ENCODE results near the gene TNRC6A. TPM values are rescaled to one million over a fixed set of nuclear protein-coding genes. Genes with fewer than 3 reads are reported as not detected.

Gene TNRC6A
- total and polyA plus RNA-seq, 10 of the 15 experiments (the other 5 are each of a cell fraction or from before 2014, with no cell fraction given) = 4.6 to 41.3 (median 29.7) TPM

- no peak overlapping the region for H3K9ac ChIP-seq (ENCODE audit: control insufficient read depth, insufficient read depth, low read length)
- DNase-seq (ENCODE audit: low read depth, low spot score) (no peak), FAIRE-seq (no peak), ATAC-seq (no peak)
- H3K36me3 ChIP-seq (ENCODE audit: control insufficient read depth in 2 of 2, insufficient read depth in 2 of 2, low read length in 1 of 2) = no peaks in the 10 kb centered on the region
- H3K9me3 ChIP-seq (replicated peaks; ENCODE audit: control insufficient read depth, insufficient read depth, low read length) = no peaks in the 10 kb centered on the region
- WGBS (ENCODE audit: insufficient coverage, insufficient replicate concordance, low lambda C conversion rate, missing lambda C conversion rate) = 2% methylated on average over 2 of the region's 2 CpGs
- H2AFZ ChIP-seq (ENCODE audit: control insufficient read depth, low read depth, low read length) = no peak overlapping the region
- H3K4me1 ChIP-seq (ENCODE audit: control insufficient read depth, insufficient read depth, low read length) = no peaks in the 10 kb centered on the region
- SMC1A ChIA-PET (ENCODE audit: uncharacterized antibody, unreplicated experiment) = interaction anchor here (1.1 to 1.9 kb wide), 4 partner anchors 15 to 172 kb away, joined by 3 to 4 read pairs (median 4); no protein-coding TSS in a partner anchor
- RAD21 ChIA-PET (ENCODE audit: unreplicated experiment) = interaction anchor here (0.6 kb wide), 1 partner anchor 46 kb away, joined by 3 read pairs; no protein-coding TSS in a partner anchor
- in situ Hi-C loops (cut with MboI) = no loop called here
- no peaks in the 10 kb centered on the region for H4K20me1 ChIP-seq (ENCODE audit: control insufficient read depth, insufficient read depth)
- no peak overlapping the region for H3K27ac ChIP-seq (ENCODE audit: control insufficient read depth, insufficient read depth)
- CTCF ChIA-PET = interaction anchor here (0.6 to 2.3 kb wide), 3 partner anchors 79 to 171 kb away, joined by 3 to 5 read pairs (median 3); no protein-coding TSS in a partner anchor
- no peaks in the 10 kb centered on the region for H3K79me2 ChIP-seq (ENCODE audit: control insufficient read depth, insufficient read depth, low read length)
- no peaks in the 10 kb centered on the region for H3K27me3 ChIP-seq (replicated peaks in 1 of 2; ENCODE audit: control insufficient read depth in 2 of 2, insufficient read depth in 2 of 2, low read length in 1 of 2)
- H3K4me2 ChIP-seq (ENCODE audit: control insufficient read depth, insufficient read depth) = no peak overlapping the region
- POLR2A ChIA-PET = no interaction called here
- H3K4me3 ChIP-seq = no peak overlapping the region
- no TSS peak for BruUV-seq (replicated peaks)
- no peak for TF ChIP-seq HDAC6 (IDR thresholded peaks at IDR 0.05; ENCODE audit: unreplicated experiment)
- TF ChIP-seq, protein P1, sequence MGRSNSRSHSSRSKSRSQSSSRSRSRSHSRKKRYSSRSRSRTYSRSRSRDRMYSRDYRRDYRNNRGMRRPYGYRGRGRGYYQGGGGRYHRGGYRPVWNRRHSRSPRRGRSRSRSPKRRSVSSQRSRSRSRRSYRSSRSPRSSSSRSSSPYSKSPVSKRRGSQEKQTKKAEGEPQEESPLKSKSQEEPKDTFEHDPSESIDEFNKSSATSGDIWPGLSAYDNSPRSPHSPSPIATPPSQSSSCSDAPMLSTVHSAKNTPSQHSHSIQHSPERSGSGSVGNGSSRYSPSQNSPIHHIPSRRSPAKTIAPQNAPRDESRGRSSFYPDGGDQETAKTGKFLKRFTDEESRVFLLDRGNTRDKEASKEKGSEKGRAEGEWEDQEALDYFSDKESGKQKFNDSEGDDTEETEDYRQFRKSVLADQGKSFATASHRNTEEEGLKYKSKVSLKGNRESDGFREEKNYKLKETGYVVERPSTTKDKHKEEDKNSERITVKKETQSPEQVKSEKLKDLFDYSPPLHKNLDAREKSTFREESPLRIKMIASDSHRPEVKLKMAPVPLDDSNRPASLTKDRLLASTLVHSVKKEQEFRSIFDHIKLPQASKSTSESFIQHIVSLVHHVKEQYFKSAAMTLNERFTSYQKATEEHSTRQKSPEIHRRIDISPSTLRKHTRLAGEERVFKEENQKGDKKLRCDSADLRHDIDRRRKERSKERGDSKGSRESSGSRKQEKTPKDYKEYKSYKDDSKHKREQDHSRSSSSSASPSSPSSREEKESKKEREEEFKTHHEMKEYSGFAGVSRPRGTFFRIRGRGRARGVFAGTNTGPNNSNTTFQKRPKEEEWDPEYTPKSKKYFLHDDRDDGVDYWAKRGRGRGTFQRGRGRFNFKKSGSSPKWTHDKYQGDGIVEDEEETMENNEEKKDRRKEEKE (IDR thresholded peaks at IDR 0.05) = no peak
- intact Hi-C loops (cut with micrococcal nuclease; ENCODE audit: unreplicated experiment) = loop anchor here (2.0 to 10.0 kb wide), 2 partner anchors 104 to 172 kb away; no protein-coding TSS in a partner anchor
Observed at GRCh38 chr16:24688359-24688758, 41.1 kb upstream of the TNRC6A start.

DNA sequence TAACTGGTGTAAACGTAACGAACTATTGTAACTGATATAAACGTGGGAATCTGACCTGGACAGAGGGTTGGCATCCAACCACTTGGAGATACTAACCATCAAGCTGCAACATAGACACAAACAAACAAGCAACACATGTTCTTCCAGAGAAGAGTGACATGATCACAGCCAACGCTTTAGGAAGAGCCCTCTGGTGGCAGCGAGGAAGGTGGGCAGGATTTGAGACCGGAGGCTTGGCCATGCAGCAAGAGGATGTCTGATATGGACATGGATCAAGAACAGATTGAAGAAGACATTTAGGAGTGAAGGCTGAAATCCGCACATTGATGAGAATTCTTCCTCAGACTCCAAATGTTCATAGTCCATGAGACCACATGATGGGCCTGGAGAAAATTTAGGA, 40.3 kb upstream of the TNRC6A start:
- Histone ChIP-seq H3K27me3 (replicated peaks in 1 of 2; ENCODE audit: control insufficient read depth in 2 of 2, insufficient read depth in 2 of 2, low read length in 1 of 2) (no peaks in the 10 kb centered on the region), H3K79me2 (ENCODE audit: control insufficient read depth, insufficient read depth, low read length) (no peaks in the 10 kb centered on the region), H3K4me3 (no peak overlapping the region), H3K36me3 (ENCODE audit: control insufficient read depth in 2 of 2, insufficient read depth in 2 of 2, low read length in 1 of 2) (no peaks in the 10 kb centered on the region), H3K4me2 (ENCODE audit: control insufficient read depth, insufficient read depth) (no peak overlapping the region), H3K9ac (ENCODE audit: control insufficient read depth, insufficient read depth, low read length) (no peak overlapping the region), H2AFZ (ENCODE audit: control insufficient read depth, low read depth, low read length) (no peak overlapping the region), H3K27ac (ENCODE audit: control insufficient read depth, insufficient read depth) (no peak overlapping the region), H3K9me3 (replicated peaks; ENCODE audit: control insufficient read depth, insufficient read depth, low read length) (no peaks in the 10 kb centered on the region), H4K20me1 (ENCODE audit: control insufficient read depth, insufficient read depth) (no peaks in the 10 kb centered on the region), H3K4me1 (ENCODE audit: control insufficient read depth, insufficient read depth, low read length) (no peaks in the 10 kb centered on the region)
- RAD21 ChIA-PET (ENCODE audit: unreplicated experiment) = no interaction called here
- WGBS (ENCODE audit: insufficient coverage, insufficient replicate concordance, low lambda C conversion rate, missing lambda C conversion rate) = 36% methylated on average over 7 of the region's 7 CpGs
- CTCF ChIA-PET = interaction anchor here (1.0 kb wide), 1 partner anchor 79 kb away, joined by 3 read pairs; no protein-coding TSS in a partner anchor
- intact Hi-C loops (cut with micrococcal nuclease; ENCODE audit: unreplicated experiment) = loop anchor here (2.0 to 10.0 kb wide), 2 partner anchors 104 to 172 kb away; no protein-coding TSS in a partner anchor
- in situ Hi-C loops (cut with MboI) = no loop called here
- BruUV-seq (replicated peaks) = no TSS peak
- DNase-seq (ENCODE audit: low read depth, low spot score) (no peak), FAIRE-seq (peak; percentile 49), ATAC-seq (peak; percentile 66)
- TF ChIP-seq TCF12 (IDR thresholded peaks at IDR 0.05; ENCODE audit: low read depth, low read length) = no peak
- peak; percentile 64 for TF ChIP-seq RAD21 (IDR thresholded peaks at IDR 0.05; ENCODE audit: insufficient read depth, low read depth, low read length)
- TF ChIP-seq, protein P2, sequence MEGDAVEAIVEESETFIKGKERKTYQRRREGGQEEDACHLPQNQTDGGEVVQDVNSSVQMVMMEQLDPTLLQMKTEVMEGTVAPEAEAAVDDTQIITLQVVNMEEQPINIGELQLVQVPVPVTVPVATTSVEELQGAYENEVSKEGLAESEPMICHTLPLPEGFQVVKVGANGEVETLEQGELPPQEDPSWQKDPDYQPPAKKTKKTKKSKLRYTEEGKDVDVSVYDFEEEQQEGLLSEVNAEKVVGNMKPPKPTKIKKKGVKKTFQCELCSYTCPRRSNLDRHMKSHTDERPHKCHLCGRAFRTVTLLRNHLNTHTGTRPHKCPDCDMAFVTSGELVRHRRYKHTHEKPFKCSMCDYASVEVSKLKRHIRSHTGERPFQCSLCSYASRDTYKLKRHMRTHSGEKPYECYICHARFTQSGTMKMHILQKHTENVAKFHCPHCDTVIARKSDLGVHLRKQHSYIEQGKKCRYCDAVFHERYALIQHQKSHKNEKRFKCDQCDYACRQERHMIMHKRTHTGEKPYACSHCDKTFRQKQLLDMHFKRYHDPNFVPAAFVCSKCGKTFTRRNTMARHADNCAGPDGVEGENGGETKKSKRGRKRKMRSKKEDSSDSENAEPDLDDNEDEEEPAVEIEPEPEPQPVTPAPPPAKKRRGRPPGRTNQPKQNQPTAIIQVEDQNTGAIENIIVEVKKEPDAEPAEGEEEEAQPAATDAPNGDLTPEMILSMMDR (IDR thresholded peaks at IDR 0.05 in 2 of 3, conservative IDR thresholded peaks at IDR 0.05 in 1 of 3; ENCODE audit: control insufficient read depth in 2 of 3, extremely low read depth in 1 of 3, insufficient read depth in 1 of 3, low read depth in 3 of 3, low read length in 3 of 3) = peak; percentile 42 to 64 (median 57); a peak in 5 of 6 replicates
- no peak for TF ChIP-seq POLR2AphosphoS2 (IDR thresholded peaks at IDR 0.05; ENCODE audit: low read depth, low read length)
- TF ChIP-seq SMC3 (IDR thresholded peaks at IDR 0.05; ENCODE audit: borderline replicate concordance, low read length) = peak; percentile 60; the same call in 1 of the 2 replicates
- TF ChIP-seq, protein P3, sequence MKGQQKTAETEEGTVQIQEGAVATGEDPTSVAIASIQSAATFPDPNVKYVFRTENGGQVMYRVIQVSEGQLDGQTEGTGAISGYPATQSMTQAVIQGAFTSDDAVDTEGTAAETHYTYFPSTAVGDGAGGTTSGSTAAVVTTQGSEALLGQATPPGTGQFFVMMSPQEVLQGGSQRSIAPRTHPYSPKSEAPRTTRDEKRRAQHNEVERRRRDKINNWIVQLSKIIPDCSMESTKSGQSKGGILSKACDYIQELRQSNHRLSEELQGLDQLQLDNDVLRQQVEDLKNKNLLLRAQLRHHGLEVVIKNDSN (IDR thresholded peaks at IDR 0.05; ENCODE audit: borderline replicate concordance, extremely low read length, insufficient read depth, low read depth, low read length) = no peak
- no peak for TF ChIP-seq RELA (IDR thresholded peaks at IDR 0.05; ENCODE audit: borderline replicate concordance, partially characterized antibody)
- SMC1A ChIA-PET (ENCODE audit: uncharacterized antibody, unreplicated experiment) = interaction anchor here (1.1 to 1.9 kb wide), 3 partner anchors 16 to 172 kb away, joined by 3 to 4 read pairs (median 4); no protein-coding TSS in a partner anchor
- POLR2A ChIA-PET = no interaction called here
